Measurements from ENCODE around the gene GFRA4.
"Not testable (repeated sequence)": the region's sequence is repeated elsewhere in the genome, so short reads cannot be mapped to it uniquely, and the experiment has no call there.

GFRA4 gene

GRCh38 chr20:3652676-3653596, 10.3 kb downstream of the GFRA4 start:
- DNase-seq, result no peak

GRCh38 chr20:3652221-3652620, 11.0 kb downstream of the GFRA4 start:
- DNase-seq, result no peak

- DNase-seq, result no peak
Measured at GRCh38 chr20:3651204-3651962, 11.8 kb downstream of the GFRA4 start.

GRCh38 chr20:3648951-3649350, 14.2 kb downstream of the GFRA4 start:
- DNase-seq, result no peak

GRCh38 chr20:3647473-3647872, 15.7 kb downstream of the GFRA4 start:
- no peak for DNase-seq

- DNase-seq, result no peak
Measured at GRCh38 chr20:3646651-3647050, 16.5 kb downstream of the GFRA4 start.

- DNase-seq, result no peak
Measured at GRCh38 chr20:3646067-3646440, 17.1 kb downstream of the GFRA4 start.

- no peak for DNase-seq
Measured at GRCh38 chr20:3645309-3646066, 17.7 kb downstream of the GFRA4 start.

DNA sequence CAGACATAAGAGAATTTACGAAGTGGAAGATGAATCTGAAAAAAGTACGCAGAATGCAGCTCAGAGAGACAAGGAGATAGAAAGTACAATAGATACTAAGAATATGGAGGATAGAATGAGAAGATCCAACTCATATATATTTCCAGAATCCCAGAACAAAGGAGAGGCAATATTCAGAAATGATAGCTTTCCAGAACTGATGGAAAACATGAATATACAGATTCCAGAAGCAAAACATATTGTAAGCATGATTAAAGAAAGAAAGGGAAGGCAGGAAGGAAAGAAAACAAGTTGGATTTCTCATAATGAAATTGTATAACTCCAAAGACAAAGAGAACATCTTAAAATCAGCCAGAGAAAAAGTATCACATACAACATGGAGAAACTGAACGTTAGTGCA, 22.9 kb downstream of the GFRA4 start:
- DNase-seq, result no peak

DNA sequence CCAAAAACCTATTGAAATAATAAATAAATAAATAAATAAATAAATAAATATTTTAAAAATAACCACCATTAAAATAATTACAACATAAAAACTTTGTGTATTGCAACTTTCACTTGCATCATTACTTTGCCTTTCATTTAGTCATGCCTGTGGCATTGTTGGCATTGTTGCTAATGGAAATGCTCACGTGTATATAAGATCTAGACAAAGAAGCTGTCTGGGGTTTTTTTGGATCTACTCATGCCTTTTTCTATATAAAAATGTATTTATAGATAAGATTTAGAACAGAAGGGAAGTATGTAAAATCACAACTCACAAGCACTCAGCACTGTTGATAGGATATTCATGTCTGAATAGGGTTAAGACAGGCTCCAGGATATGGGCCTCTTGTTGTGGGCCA, 27.9 kb downstream of the GFRA4 start:
- no peak for DNase-seq

DNA sequence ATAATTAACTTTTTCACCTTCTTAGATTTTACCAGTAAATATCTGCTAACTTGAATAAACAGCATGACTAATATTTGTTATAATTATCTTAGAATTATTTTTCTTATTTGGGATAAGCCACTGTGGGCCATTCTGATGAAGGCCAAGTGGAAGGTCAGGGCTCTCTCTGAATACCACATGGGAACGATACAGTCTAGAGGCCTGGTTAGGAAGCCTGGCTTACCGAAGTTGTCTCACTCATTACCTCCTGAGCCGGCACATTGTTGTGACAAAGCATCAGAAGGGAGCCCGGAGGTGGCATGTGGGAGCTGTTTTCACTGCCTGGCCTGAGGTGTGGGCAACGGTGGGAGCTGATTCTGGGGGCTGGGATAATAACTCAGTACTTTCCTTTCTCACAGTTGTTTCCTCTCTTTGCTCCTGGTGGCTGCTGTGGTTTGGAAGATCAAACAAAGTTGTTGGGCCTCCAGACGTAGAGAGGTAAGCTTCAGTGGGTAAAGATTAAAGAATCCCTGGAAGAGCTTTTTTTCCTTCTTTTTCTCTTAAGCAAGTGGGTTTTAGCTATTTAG, 29.2 kb downstream of the GFRA4 start:
- DNase-seq, result no peak

DNA sequence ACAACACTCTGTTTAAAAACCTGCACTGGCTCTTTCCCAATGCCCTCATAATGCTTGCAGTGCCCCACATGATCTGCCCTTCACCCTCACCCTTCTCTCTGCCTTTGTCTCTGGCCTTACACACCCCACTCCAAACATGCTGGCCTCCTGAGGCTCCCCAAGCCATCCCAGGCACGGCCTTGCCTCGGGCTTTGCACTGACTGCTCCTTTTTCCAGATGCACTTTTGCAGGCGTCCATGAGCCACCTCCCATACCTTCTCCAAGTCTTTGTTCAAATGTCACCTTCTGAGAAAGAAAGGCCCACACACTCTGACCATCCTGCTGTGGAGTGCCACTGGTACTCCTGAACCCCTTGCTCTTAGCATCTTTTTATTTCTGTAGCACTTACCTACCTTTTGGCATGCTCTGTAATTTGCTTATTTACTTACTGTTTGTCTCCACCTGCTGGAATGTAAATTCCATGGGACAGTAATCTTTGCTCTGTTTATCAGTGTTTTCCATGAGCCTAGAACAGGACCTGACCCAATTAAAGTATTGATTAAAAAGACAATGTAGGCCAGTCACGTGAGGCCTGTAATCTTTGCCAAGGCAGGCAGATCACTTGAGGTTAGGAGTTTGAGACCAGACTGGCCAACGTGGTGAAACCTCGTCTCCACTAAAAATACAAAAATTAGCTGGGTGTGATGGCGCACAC, 30.7 kb downstream of the GFRA4 start:
- DNase-seq, result no peak

DNA sequence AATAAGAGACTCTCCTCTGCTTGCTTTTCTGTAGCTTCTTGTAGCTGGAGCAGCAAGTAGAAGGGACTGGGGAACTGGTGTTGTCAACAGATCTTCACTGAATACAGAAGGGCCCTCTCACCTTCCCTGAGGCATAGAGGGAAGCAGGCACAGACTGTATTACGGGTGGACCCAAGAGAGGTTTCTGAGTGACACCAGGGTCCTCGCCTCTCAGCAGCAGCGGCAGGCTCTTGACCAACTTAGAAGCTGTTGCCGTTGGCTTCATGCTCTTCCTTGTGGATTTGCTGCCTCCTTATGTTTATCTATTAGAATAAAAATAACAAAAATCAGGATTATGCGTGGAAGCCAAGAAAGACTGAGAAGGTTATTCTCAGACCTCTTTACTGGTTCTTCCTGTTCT, 31.7 kb downstream of the GFRA4 start:
- DNase-seq, result no peak

DNA sequence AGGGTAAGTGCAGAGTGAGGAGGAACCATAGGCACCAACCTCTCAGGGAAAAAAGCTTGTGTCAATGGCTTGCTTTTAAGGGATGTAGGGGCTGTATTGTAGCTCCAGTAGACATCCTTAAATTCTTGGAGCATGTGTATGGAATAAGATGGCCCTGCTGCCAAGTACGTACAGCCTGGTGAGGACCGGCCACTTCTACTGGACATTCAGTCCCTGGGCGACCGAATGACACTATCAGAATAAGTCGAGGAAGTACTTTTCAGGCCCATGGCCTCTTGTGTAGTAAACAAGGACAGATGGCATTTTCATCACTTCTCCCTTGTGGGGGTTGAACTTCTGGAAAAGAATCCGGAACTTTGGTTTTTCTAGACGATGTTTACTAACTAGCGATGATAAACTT, 32.8 kb downstream of the GFRA4 start:
- DNase-seq, result no peak

DNA sequence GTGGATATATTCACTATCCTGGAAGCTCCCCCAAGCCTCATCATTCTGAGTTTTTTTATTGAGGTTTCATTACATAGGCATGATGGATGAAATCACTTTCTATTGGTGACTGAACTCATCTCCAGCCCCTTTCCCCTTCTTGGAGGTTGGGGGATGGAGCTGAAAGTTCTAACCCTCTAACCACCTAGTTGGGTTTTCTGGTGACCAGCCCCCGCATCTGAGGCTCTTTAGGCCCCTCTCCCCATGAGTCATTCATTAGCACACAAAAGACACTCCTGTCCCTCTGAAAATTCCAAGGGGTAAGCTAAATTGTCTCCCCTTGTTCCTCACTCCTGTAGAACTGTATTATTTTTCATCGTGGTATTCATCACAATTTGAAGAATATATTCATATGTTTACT, 33.3 kb downstream of the GFRA4 start:
- no peak for DNase-seq

- DNase-seq, result no peak
Measured at GRCh38 chr20:3628502-3629314, 34.5 kb downstream of the GFRA4 start.

DNA sequence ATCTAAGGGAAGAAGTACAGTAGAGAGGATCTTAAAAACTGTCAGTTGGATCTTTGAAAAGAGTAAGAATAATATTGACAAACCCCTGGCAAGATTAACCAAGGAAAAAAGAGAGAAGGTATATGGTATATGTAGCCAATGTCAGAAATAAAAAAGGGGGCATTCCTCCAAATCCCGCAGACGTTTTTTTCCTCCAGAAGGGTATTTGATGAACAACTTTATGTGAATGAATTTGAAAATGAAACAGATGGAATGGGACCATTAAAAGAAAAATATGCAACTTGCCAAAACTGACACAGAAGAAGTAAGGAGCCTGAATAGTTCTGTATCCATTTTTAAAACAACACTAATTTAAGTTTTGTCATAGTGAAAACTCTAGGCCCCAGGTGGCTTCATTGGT, 35.7 kb downstream of the GFRA4 start:
- no peak for DNase-seq

GRCh38 chr20:3622406-3622805, 40.8 kb downstream of the GFRA4 start:
- no peak for DNase-seq

DNA sequence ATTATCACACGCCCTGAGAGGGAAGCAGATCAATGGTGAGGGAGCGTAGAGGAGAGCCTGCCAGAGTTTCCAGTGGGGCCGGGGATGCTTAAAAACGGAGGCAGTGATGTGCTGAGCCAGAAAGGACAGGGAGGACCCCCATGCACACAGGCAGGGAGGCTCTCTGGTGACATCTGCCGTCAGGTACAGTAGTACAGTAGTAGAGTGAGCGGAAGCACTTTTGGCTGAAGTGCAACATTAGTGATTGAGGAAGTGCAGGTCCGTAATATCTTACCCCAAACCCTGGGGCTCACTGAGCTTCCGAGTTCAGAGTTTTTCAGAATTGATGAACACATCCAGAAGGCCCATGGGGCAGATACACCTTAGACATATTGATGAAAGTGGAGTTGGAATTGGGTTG, 42.1 kb downstream of the GFRA4 start:
- DNase-seq, result no peak

DNA sequence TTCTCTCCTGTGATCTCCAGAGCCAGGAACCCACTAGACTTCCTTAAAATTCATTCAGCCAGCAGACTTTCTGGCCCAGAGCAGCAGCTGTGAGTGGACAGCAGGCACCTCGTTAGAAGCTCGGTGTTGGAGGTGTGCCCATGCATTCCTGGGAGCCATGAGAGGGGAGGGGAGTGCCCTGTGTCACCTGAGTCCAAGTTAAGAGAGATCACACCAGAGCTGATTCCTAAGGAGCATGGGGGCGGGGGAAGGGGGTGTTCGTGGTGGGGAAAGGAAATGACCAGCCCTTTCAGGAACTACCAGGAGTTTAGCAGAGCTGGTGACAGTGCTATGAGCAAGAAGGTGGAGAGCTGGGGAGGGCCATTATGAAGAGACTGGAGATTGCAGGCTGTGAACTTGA, 46.9 kb downstream of the GFRA4 start:
- DNase-seq, result no peak

- DNase-seq, result not testable (repeated sequence)
Measured at GRCh38 chr20:3615171-3615840, 47.9 kb downstream of the GFRA4 start.
